Prostate gland (tissue), 2 donors: ENCODE results near the gene POLG. TPM values are rescaled to one million over a fixed set of nuclear protein-coding genes. Genes with fewer than 3 reads are reported as not detected.

Experiments
- DNase-seq: peaks from one replicate; pipeline ENCODE4 v3.0.0-alpha.2; 2019; ENCODE audit warnings: low spot score
- H3K27ac ChIP-seq, 2 donors: fragments of 200-600 bp; sonication (generic); 2 replicates each; pipeline ENCODE4 v1.5.1; 2017 to 2019
- H3K27me3 ChIP-seq: fragments of 200-600 bp; sonication (generic); replicated peaks from 2 replicates; pipeline ENCODE4 v1.5.1; 2019; ENCODE audit not compliant: insufficient read depth
- H3K36me3 ChIP-seq, 2 donors: fragments of 200-600 bp; sonication (generic); 1 replicate in 1 of 2; 2 replicates in 1 of 2; pipeline versions ENCODE4 v1.5.1 to v1.8.1; 2017 to 2019
- H3K4me1 ChIP-seq: fragments of 200-600 bp; sonication (generic); replicated peaks from 2 replicates; pipeline ENCODE4 v1.5.1; 2019
- H3K4me3 ChIP-seq, 2 donors: fragments of 200-600 bp; sonication (generic); 2 replicates each; pipeline ENCODE4 v1.5.1; 2017 to 2019
- H3K9me3 ChIP-seq: fragments of 200-600 bp; sonication (generic); 2 replicates; pipeline ENCODE4 v1.5.1; 2017
- POLR2A ChIP-seq: fragments of 450-650 bp; IDR thresholded peaks from one replicate; pipeline ENCODE4 v1.6.1; 2016; ENCODE audit warnings: antibody characterized with exemption, mild to moderate bottlenecking
- POLR2AphosphoS5 ChIP-seq: sonication (generic); formaldehyde crosslinking; IDR thresholded peaks from one replicate; pipeline ENCODE4 v1.6.1; 2017; ENCODE audit warnings: antibody characterized with exemption
- WGBS: methylation state at CpG from one replicate; pipeline ENCODE4 v1.1.5; 2018; 5-methylcytosine and 5-hydroxymethylcytosine counted together
- intact Hi-C: fragments of 100-400 bp; cut with DNase I; formaldehyde crosslinking; loops from one replicate; pipeline ENCODE4 v1.14.2; 2022
- total RNA-seq, 2 donors: library from RNA; depleted of rRNA; stranded (reverse); fragments of >200 nt; gene quantifications; one replicate each; pipeline ENCODE4 v1.1.0, GENCODE V29; 2016
- TF ChIP-seq, protein P1 (sequence below), 4 experiments: fragments of 200-600 bp in 2 of 4; fragments of 450-650 bp in 2 of 4; sonication (generic) in 2 of 4; IDR thresholded peaks; 1 replicate in 3 of 4; 2 replicates in 1 of 4; pipeline ENCODE4 v1.5.1; 2016 to 2019; ENCODE audit warnings: antibody characterized with exemption in 4 of 4, mild to moderate bottlenecking in 2 of 4, moderate library complexity in 2 of 4

The POLG gene
- total RNA-seq, 2 donors from 2014 or later: 54.3 to 92.0 TPM

GRCh38 chr15:89307791-89308190, 26.8 kb downstream of the POLG start:
- H3K4me3 ChIP-seq: no peak overlapping the region
- no peaks in the 10 kb centered on the region for H3K27me3 ChIP-seq
- no peaks in the 10 kb centered on the region for H3K36me3 ChIP-seq
- no peaks in the 10 kb centered on the region for H3K9me3 ChIP-seq
- H3K27ac ChIP-seq: no peak overlapping the region
- no peaks in the 10 kb centered on the region for H3K4me1 ChIP-seq
- WGBS: 89% methylated on average over 2 of the region's 2 CpGs
- intact Hi-C loops: no loop called here
- TF ChIP-seq POLR2A: no peak
- TF ChIP-seq, protein P1, sequence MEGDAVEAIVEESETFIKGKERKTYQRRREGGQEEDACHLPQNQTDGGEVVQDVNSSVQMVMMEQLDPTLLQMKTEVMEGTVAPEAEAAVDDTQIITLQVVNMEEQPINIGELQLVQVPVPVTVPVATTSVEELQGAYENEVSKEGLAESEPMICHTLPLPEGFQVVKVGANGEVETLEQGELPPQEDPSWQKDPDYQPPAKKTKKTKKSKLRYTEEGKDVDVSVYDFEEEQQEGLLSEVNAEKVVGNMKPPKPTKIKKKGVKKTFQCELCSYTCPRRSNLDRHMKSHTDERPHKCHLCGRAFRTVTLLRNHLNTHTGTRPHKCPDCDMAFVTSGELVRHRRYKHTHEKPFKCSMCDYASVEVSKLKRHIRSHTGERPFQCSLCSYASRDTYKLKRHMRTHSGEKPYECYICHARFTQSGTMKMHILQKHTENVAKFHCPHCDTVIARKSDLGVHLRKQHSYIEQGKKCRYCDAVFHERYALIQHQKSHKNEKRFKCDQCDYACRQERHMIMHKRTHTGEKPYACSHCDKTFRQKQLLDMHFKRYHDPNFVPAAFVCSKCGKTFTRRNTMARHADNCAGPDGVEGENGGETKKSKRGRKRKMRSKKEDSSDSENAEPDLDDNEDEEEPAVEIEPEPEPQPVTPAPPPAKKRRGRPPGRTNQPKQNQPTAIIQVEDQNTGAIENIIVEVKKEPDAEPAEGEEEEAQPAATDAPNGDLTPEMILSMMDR (IDR thresholded peaks at IDR 0.05): no peak
- no peak for DNase-seq

GRCh38 chr15:89307046-89307587, 27.5 kb downstream of the POLG start:
- intact Hi-C loops: no loop called here
- no peaks in the 10 kb centered on the region for H3K4me1 ChIP-seq
- WGBS: 92% methylated on average over 2 of the region's 2 CpGs
- no peak for DNase-seq
- TF ChIP-seq, protein P1 (IDR thresholded peaks at IDR 0.05): no peak
- TF ChIP-seq POLR2AphosphoS5 (no peak), POLR2A (no peak)
- H3K4me3 ChIP-seq: no peak overlapping the region
- H3K27me3 ChIP-seq: no peaks in the 10 kb centered on the region
- H3K27ac ChIP-seq: no peak overlapping the region
- no peaks in the 10 kb centered on the region for H3K9me3 ChIP-seq
- H3K36me3 ChIP-seq: no peaks in the 10 kb centered on the region

- H3K36me3 ChIP-seq: no peaks in the 10 kb centered on the region
- WGBS: 98% methylated on average over 3 of the region's 3 CpGs
- no peak for DNase-seq
- intact Hi-C loops: no loop called here
- no peak overlapping the region for H3K27ac ChIP-seq
- no peaks in the 10 kb centered on the region for H3K27me3 ChIP-seq
- H3K9me3 ChIP-seq: no peaks in the 10 kb centered on the region
- TF ChIP-seq, protein P1 (IDR thresholded peaks at IDR 0.05): no peak
- TF ChIP-seq POLR2AphosphoS5 (no peak), POLR2A (no peak)
- no peak overlapping the region for H3K4me3 ChIP-seq
- H3K4me1 ChIP-seq: no peaks in the 10 kb centered on the region
These were observed 29.2 kb downstream of the POLG start for GRCh38 chr15:89305395-89305794.

GRCh38 chr15:89303986-89304385, 30.6 kb downstream of the POLG start:
- H3K36me3 ChIP-seq: no peaks in the 10 kb centered on the region
- H3K9me3 ChIP-seq: no peaks in the 10 kb centered on the region
- DNase-seq: no peak
- no peaks in the 10 kb centered on the region for H3K4me1 ChIP-seq
- no peak overlapping the region for H3K4me3 ChIP-seq
- TF ChIP-seq POLR2AphosphoS5 (no peak), POLR2A (no peak)
- TF ChIP-seq, protein P1 (IDR thresholded peaks at IDR 0.05): no peak
- no peaks in the 10 kb centered on the region for H3K27me3 ChIP-seq
- no peak overlapping the region for H3K27ac ChIP-seq
- WGBS: 90% methylated on average over 2 of the region's 2 CpGs
- intact Hi-C loops: no loop called here

GRCh38 chr15:89301304-89302089, 33.1 kb downstream of the POLG start:
- TF ChIP-seq, protein P1 (IDR thresholded peaks at IDR 0.05): no peak
- no peak for TF ChIP-seq POLR2A
- TF ChIP-seq POLR2AphosphoS5: no peak
- intact Hi-C loops: no loop called here
- H3K4me3 ChIP-seq: no peak overlapping the region
- no peaks in the 10 kb centered on the region for H3K27me3 ChIP-seq
- H3K27ac ChIP-seq: no peak overlapping the region
- DNase-seq: no peak
- 78% methylated on average over 5 of the region's 5 CpGs for WGBS
- H3K4me1 ChIP-seq: no peaks in the 10 kb centered on the region
- H3K36me3 ChIP-seq: no peaks in the 10 kb centered on the region
- no peaks in the 10 kb centered on the region for H3K9me3 ChIP-seq
